GM21381 (cell line): ENCODE data around the gene BTBD9.
"Not testable (repeated sequence)": the region's sequence is repeated elsewhere in the genome, so short reads cannot be mapped to it uniquely, and the experiment has no call there.

Experiments used
- ATAC-seq: cut with Tn5 transposase; IDR thresholded peaks from one replicate; pipeline ENCODE4 v1.9.1; 2021; ENCODE audit warnings: mild to moderate bottlenecking, moderate library complexity; ENCODE audit not compliant: unreplicated experiment

BTBD9 gene

DNA sequence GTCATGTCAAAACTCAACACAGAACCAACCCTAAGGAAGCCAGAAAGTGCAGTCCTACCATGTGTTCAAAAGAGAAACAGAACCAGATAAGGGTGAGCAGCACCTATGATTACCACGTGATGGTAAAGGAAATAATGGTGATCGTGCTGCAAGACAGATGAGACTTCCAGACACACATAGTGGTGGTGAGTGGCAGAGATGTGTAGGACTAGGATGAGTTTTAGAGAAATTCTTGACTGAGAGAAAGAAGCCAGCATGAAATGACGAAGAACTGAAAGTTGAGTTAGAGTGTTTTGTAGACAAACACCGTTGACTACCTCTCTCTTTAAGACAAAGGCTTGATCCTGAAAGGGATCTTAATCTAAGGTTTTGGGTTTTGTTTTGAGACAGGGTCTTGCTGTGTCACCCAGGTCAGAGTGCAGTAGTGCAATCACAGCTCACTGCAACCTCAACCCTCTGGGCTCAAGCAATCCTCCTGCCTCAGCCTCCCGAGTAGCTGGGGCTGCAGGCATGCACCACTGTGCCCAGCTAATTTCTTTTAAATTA is 10.6 kb upstream of the BTBD9 start:
- no peak for ATAC-seq

DNA sequence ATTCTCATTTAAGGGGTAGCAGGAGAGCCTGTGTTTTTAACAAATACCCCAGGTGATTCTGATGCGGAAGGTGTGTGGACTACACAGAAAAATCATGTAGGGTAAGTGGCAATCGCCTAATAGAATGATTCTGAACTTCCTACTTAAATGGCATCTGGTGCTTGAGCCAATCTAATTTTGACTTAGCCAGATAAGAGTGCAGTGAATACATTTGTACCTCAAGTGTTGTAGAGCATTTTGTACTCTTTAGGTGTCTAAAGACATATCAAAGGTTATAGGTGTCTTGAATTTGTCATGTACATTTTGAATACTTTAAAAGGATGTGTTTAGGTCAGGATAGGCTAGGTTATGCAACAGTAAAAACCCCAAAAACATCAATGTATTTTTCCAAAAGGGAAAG is 10.0 kb upstream of the BTBD9 start:
- ATAC-seq: no peak

GRCh38 chr6:38648629-38649028 is 8.9 kb upstream of the BTBD9 start:
- no peak for ATAC-seq

DNA sequence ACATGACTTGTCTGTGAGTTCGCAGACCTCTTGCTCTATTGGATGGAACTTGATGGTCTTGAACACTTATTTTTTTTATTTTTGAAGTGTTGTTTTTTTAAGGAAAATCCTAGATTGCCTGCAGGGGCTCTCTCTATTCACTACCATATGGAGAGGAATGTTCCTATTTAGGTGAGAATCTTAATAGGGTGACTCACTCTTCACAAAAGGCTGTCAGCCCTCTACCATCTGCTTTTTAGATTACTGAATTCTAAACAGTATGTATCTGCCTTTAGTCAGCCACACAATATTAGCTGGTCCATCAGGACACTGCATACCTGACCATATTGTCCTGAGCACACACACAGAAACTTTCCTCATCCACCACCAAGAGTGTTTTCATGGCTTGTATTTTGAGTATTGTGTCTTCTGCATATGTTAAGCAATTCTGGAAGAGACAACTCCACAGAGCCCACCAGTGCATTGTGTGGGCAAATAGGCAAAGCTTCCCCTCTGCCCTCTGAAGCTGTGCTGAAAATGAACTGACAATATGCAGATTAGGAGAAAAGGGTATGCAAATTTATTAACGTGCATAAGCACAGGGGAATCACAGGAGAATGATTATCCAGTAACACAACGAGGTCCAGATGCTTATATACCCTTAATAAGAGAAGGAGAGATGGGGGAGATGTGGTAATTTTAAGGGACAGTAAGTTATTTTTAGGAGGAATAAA is 6.6 kb upstream of the BTBD9 start:
- ATAC-seq: no peak

DNA sequence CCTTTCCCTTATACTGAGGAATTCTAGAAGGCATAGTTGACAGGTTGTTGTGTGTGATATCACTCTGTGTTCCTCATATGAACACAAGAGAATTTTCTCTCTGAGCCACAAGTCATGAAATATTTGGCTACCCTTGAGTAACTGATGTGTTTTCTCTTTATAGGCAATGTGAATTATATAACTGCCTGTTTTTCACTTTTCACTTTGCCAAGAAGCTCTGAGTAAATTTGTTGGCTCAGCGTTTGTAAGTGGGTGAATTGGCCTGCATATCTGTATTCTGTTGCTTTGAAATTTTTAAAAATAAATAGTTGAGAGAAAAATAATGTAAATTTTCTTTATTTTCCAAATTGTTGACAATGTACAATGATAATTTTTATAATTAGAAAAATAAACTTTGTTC is 5.2 kb upstream of the BTBD9 start:
- no peak for ATAC-seq

- ATAC-seq: peak; percentile 22
Measured at GRCh38 chr6:38640216-38640909, 634 bp upstream of the BTBD9 start.

DNA sequence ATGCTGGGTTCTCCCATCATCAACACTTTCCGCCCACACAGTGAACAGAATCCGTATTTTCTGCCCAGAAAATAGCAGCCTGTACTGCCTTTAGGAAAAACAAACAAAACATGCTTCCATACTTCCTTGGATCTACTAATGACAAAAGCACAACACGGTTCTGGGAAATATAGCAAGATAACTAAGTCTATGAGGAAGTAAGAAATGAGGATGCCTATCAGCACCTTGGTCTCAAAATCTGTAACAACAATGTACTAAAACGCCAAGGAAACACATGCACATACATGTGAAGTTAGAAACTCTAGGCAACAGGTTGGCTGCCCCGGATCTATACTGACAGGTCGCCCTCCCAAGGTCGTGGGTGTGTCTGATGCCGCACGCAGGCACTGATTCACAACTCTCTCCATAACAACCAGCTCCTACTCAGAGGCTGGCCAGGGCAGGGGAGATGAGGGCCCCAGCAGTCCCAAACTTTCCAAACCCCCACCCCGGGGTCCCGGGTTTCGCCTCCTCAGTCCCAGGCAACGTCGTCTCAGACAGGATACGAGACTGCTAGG is 710 bp downstream of the BTBD9 start:
- peak; percentile 25 for ATAC-seq

DNA sequence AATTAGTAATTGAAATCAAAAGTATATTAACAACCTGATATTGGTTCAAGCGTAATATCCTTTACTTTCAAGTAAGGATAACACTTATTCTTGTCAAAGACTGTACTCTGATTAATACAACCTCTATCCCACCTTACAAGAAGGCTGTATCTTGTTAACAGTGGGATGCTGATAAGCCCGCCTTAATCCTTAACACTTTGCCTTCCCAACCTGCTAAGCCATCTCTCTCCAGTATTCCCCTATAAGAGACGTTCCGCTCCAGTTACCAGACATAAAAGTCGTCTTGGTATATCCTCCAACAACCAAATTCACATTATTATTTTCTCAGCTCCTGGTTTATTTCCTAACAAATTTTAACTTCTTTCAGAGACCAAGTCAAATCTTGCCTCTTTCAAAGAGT is 2.0 kb downstream of the BTBD9 start:
- ATAC-seq: no peak

GRCh38 chr6:38636027-38636426 is 3.7 kb downstream of the BTBD9 start:
- ATAC-seq: no peak

DNA sequence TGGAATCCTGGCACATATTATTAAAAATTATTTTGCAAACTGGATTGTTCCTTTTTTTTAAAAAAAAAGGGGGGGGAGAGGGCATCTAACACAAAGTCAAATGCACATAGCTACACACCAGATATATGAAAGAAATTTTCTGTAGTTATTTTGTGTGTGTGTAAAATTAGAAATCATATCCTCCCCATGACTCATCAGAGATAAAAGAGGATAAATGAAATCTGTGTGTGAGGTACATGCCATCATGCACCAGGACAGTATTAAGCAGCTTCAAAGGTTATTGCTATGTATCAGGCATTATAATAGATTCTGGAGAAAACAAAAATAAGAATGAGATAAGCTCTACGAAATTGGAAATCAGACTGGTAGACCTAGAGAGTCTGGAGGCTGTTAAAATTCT is 5.2 kb downstream of the BTBD9 start:
- ATAC-seq: no peak

- ATAC-seq: no peak
Measured at GRCh38 chr6:38632490-38632889, 7.2 kb downstream of the BTBD9 start.

GRCh38 chr6:38631186-38631783 is 8.4 kb downstream of the BTBD9 start:
- ATAC-seq: no peak

- ATAC-seq: no peak
Measured at GRCh38 chr6:38625217-38625616, 14.5 kb downstream of the BTBD9 start.

DNA sequence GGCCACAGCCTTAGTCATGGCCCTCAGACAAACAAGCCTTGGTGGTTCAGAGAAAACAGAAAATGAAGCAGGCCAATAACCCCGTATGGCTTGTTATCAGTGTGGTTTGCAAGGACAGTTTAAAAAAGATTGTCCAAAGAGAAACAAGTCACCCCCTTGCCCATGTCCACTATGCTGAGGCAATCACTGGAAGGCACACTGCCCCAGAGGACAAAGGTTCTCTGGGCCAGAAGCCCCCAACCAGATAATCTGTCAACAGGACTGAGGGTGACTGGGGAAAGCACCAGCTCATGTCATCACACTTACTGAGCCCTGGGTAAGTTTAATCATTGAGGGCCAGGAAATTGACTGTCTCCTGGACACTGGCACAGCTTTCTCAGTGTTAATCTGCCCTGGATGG is 20.4 kb downstream of the BTBD9 start:
- not testable (repeated sequence) for ATAC-seq

- ATAC-seq: not testable (repeated sequence)
Measured at GRCh38 chr6:38618301-38618700, 21.4 kb downstream of the BTBD9 start.

DNA sequence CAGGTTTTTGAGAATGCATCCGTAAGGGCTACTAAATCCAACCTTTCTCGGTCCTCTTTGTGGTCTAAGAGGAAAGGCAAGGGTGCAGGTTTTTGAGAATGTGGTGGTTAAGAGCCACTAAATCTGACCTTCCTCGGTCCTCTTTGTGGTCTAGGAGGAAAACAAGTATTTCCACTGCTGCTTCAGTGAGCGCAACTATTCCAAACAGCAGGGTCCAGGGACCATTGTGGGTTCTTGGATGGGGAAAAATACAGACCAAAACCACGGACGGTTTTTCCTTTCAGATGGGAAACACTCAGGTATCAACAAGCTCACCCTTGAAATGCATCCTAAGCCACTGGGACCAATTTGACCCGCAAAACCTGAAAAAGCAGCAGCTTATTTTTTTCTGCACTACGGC is 21.9 kb downstream of the BTBD9 start:
- ATAC-seq: no peak

- ATAC-seq: no peak
Measured at GRCh38 chr6:38612143-38612965, 27.4 kb downstream of the BTBD9 start.

DNA sequence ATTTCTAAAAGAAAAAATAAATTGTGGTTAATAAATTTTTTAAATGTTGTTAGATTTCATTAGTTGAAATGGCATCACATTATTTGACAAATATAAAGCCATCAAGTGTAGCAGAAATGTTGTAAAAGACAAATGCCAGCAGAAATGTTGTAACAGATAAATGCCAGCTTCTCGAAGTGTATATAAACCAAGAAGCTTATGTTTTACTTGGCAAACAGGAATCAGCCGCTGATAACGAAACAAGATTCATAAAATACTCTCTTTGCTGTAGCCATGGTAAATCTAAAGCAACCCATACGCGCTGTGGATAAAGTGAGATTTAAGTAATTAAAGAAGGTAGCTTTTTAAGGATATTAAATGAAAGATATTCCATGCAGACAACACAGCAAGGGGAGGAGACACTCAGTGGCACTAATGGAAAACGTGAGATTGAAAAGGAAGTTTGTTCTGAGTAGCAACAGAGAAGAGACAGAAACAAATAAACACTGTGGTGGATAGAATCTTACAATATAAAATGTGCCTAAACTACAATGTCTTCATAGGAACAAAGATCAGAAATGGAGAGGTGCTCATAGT is 29.6 kb downstream of the BTBD9 start:
- no peak for ATAC-seq

DNA sequence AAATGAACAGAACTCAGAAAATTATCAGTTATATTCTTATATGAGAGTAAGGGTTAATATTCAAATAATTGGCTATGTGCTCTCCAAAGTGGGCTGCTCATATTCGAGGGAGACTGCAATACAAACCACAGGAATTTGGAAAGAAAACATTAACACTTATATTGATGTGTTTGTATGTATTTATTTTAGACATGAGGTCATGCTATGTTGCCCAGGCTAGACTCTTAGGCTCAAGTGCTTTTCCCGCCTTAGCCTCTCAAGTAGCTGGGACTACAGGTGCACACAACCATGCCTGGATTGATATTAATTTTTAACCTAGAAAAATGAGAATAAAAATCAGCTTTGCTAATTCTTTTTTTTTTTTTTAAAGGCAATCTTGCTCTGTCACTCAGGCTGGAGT is 35.0 kb downstream of the BTBD9 start:
- ATAC-seq: no peak

- ATAC-seq: no peak
Measured at GRCh38 chr6:38603966-38604365, 35.8 kb downstream of the BTBD9 start.
